Loucy (cell line): ENCODE results near the gene CACNA1S.

Experiments
- H2AFZ ChIP-seq: fragments of 200-600 bp; sonication (generic); 2 replicates; pipeline ENCODE4 v1.6.0; 2016; ENCODE audit warnings: antibody characterized with exemption, mild to moderate bottlenecking, low read length, moderate library complexity
- H3F3A ChIP-seq: fragments of 200-600 bp; 2 replicates; pipeline ENCODE4 v1.6.0; 2016; ENCODE audit warnings: antibody characterized with exemption, low read depth, mild to moderate bottlenecking
- H3K27me3 ChIP-seq: fragments of 200-600 bp; sonication (generic); 2 replicates; pipeline ENCODE4 v1.6.1; 2014; ENCODE audit warnings: low read length, mild to moderate bottlenecking; ENCODE audit not compliant: insufficient read depth, poor library complexity, severe bottlenecking
- H3K36me3 ChIP-seq: fragments of 200-600 bp; sonication (generic); 2 replicates; pipeline ENCODE4 v1.6.1; 2016; ENCODE audit warnings: low read length; ENCODE audit not compliant: insufficient read depth
- H3K4me1 ChIP-seq: fragments of 200-600 bp; sonication (generic); 2 replicates; pipeline ENCODE4 v1.5.1; 2014; ENCODE audit warnings: low read length, mild to moderate bottlenecking; ENCODE audit not compliant: insufficient read depth, poor library complexity, severe bottlenecking
- H3K4me2 ChIP-seq: fragments of 200-600 bp; sonication (generic); 2 replicates; pipeline ENCODE4 v1.6.0; 2014; ENCODE audit warnings: antibody characterized with exemption, low read length, low read depth, mild to moderate bottlenecking; ENCODE audit not compliant: poor library complexity, severe bottlenecking
- H3K4me3 ChIP-seq: fragments of 200-600 bp; sonication (generic); 2 replicates; pipeline ENCODE4 v1.5.1; 2014; ENCODE audit warnings: low read length, mild to moderate bottlenecking, mixed read lengths; ENCODE audit not compliant: poor library complexity, severe bottlenecking
- H3K79me2 ChIP-seq: fragments of 200-600 bp; sonication (generic); 2 replicates; pipeline ENCODE4 v1.6.1; 2014; ENCODE audit warnings: low read length; ENCODE audit not compliant: insufficient read depth
- H3K9ac ChIP-seq: fragments of 200-600 bp; sonication (generic); 2 replicates; pipeline ENCODE4 v1.6.0; 2014; ENCODE audit warnings: mild to moderate bottlenecking, low read depth, low read length, moderate library complexity; ENCODE audit not compliant: poor library complexity, severe bottlenecking
- H3K9me2 ChIP-seq: fragments of 200-600 bp; sonication (generic); replicated peaks from 2 replicates; pipeline ENCODE4 v1.6.1; 2016; ENCODE audit warnings: low read depth, low read length, mixed read lengths
- H3K9me3 ChIP-seq: fragments of 200-600 bp; sonication (generic); 2 replicates; pipeline ENCODE4 v1.6.1; 2014; ENCODE audit warnings: mild to moderate bottlenecking, antibody characterized with exemption, low read length, low read depth; ENCODE audit not compliant: insufficient read depth
- H4K20me1 ChIP-seq: fragments of 200-600 bp; sonication (generic); 2 replicates; pipeline ENCODE4 v1.6.0; 2014; ENCODE audit warnings: antibody characterized with exemption, low read length, mild to moderate bottlenecking; ENCODE audit not compliant: insufficient read depth, poor library complexity, severe bottlenecking
- EZH2phosphoT487 ChIP-seq: fragments of 200-600 bp; IDR thresholded peaks from 2 replicates; pipeline ENCODE4 v1.6.1; 2018; ENCODE audit warnings: antibody characterized with exemption, mild to moderate bottlenecking, moderate library complexity, borderline replicate concordance
- TF ChIP-seq, protein P1 (sequence below): fragments of 200-600 bp; sonication (generic); conservative IDR thresholded peaks from 2 replicates; pipeline ENCODE4 v1.5.1; 2014; ENCODE audit warnings: mild to moderate bottlenecking, antibody characterized with exemption, low read length

The CACNA1S gene

GRCh38 chr1:201146626-201147390, 34.6 kb upstream of the CACNA1S start:
- Histone ChIP-seq H3K27me3 (no peaks in the 10 kb centered on the region), H3K36me3 (peaks cover 58% of the 10 kb centered on the region; the same call in 1 of the 2 replicates), H3K79me2 (no peaks in the 10 kb centered on the region), H3K9ac (no peak overlapping the region), H3K9me2 (no peaks in the 10 kb centered on the region), H3K4me3 (no peak overlapping the region), H3K4me2 (no peak overlapping the region), H4K20me1 (no peaks in the 10 kb centered on the region), H3K4me1 (no peaks in the 10 kb centered on the region), H2AFZ (no peak overlapping the region), H3F3A (no peaks in the 10 kb centered on the region), H3K9me3 (no peaks in the 10 kb centered on the region)
- TF ChIP-seq, protein P1, sequence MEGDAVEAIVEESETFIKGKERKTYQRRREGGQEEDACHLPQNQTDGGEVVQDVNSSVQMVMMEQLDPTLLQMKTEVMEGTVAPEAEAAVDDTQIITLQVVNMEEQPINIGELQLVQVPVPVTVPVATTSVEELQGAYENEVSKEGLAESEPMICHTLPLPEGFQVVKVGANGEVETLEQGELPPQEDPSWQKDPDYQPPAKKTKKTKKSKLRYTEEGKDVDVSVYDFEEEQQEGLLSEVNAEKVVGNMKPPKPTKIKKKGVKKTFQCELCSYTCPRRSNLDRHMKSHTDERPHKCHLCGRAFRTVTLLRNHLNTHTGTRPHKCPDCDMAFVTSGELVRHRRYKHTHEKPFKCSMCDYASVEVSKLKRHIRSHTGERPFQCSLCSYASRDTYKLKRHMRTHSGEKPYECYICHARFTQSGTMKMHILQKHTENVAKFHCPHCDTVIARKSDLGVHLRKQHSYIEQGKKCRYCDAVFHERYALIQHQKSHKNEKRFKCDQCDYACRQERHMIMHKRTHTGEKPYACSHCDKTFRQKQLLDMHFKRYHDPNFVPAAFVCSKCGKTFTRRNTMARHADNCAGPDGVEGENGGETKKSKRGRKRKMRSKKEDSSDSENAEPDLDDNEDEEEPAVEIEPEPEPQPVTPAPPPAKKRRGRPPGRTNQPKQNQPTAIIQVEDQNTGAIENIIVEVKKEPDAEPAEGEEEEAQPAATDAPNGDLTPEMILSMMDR, result no peak
- no peak for TF ChIP-seq EZH2phosphoT487

DNA sequence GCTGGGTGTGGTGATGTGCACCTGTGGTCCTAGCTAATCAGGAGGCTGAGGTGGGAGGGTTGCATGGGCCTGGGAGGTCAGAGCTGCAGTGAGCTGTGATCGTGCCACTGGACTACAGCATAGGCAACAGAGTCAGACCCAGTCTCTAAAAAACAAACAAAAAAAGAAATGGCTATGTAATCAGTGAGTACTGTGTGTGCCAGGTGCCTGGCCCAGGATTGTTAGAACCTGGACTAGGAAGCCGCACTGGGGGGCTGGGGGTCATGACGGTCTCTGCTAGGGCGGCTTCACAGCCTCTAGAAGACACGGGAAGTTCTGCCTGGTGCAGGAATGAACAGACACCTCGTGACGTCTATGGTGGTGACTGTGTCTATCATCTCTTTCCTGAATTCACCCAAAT, 33.6 kb upstream of the CACNA1S start:
- TF ChIP-seq EZH2phosphoT487, result no peak
- peaks cover 59% of the 10 kb centered on the region; the same call in 1 of the 2 replicates for H3K36me3 ChIP-seq

GRCh38 chr1:201145132-201145531, 32.9 kb upstream of the CACNA1S start:
- Histone ChIP-seq H3K4me2 (no peak overlapping the region), H3K79me2 (no peaks in the 10 kb centered on the region), H3K9me2 (no peaks in the 10 kb centered on the region), H3K27me3 (no peaks in the 10 kb centered on the region), H3K9me3 (no peaks in the 10 kb centered on the region), H3K4me1 (no peaks in the 10 kb centered on the region), H2AFZ (no peak overlapping the region), H3K4me3 (no peak overlapping the region), H4K20me1 (no peaks in the 10 kb centered on the region), H3K9ac (no peak overlapping the region), H3F3A (no peaks in the 10 kb centered on the region), H3K36me3 (peaks cover 63% of the 10 kb centered on the region; the same call in 1 of the 2 replicates)
- TF ChIP-seq, protein P1, result no peak
- TF ChIP-seq EZH2phosphoT487, result no peak

More for the DNA sequence above, 33.6 kb upstream of the CACNA1S start:
- Histone ChIP-seq H2AFZ (no peak overlapping the region), H3K4me3 (no peak overlapping the region), H3K4me2 (no peak overlapping the region), H4K20me1 (no peaks in the 10 kb centered on the region), H3K27me3 (no peaks in the 10 kb centered on the region), H3F3A (no peaks in the 10 kb centered on the region), H3K9ac (no peak overlapping the region), H3K4me1 (no peaks in the 10 kb centered on the region), H3K79me2 (no peaks in the 10 kb centered on the region), H3K9me3 (no peaks in the 10 kb centered on the region), H3K9me2 (no peaks in the 10 kb centered on the region)
